ENCODE data around the gene XKRX.

XKRX gene

GRCh38 chrX:100911731-100912130 is 17.0 kb downstream of the XKRX start:
- no peak overlapping the region for H3K27ac ChIP-seq (replicated peaks)
- no peak overlapping the region for H3K4me3 ChIP-seq (replicated peaks; ENCODE audit: insufficient read depth, low read length)
- no peaks in the 10 kb centered on the region for H3K27me3 ChIP-seq (ENCODE audit: insufficient read depth, poor library complexity, severe bottlenecking)
- no peak for TF ChIP-seq GABPA (IDR thresholded peaks at IDR 0.05; ENCODE audit: low read depth)
- no peak for TF ChIP-seq POLR2AphosphoS5 (IDR thresholded peaks at IDR 0.05; ENCODE audit: low read depth)
- no peak for DNase-seq (ENCODE audit: low read depth in 1 of 2, low spot score in 1 of 2)

- TF ChIP-seq POLR2AphosphoS5 (IDR thresholded peaks at IDR 0.05; ENCODE audit: low read depth) (no peak), GABPA (IDR thresholded peaks at IDR 0.05; ENCODE audit: low read depth) (no peak), SPI1 (IDR thresholded peaks at IDR 0.05; ENCODE audit: borderline replicate concordance, low read depth) (no peak), CTCF (IDR thresholded peaks at IDR 0.05; ENCODE audit: insufficient read depth, low read length) (no peak)
- TF ChIP-seq, protein P1, sequence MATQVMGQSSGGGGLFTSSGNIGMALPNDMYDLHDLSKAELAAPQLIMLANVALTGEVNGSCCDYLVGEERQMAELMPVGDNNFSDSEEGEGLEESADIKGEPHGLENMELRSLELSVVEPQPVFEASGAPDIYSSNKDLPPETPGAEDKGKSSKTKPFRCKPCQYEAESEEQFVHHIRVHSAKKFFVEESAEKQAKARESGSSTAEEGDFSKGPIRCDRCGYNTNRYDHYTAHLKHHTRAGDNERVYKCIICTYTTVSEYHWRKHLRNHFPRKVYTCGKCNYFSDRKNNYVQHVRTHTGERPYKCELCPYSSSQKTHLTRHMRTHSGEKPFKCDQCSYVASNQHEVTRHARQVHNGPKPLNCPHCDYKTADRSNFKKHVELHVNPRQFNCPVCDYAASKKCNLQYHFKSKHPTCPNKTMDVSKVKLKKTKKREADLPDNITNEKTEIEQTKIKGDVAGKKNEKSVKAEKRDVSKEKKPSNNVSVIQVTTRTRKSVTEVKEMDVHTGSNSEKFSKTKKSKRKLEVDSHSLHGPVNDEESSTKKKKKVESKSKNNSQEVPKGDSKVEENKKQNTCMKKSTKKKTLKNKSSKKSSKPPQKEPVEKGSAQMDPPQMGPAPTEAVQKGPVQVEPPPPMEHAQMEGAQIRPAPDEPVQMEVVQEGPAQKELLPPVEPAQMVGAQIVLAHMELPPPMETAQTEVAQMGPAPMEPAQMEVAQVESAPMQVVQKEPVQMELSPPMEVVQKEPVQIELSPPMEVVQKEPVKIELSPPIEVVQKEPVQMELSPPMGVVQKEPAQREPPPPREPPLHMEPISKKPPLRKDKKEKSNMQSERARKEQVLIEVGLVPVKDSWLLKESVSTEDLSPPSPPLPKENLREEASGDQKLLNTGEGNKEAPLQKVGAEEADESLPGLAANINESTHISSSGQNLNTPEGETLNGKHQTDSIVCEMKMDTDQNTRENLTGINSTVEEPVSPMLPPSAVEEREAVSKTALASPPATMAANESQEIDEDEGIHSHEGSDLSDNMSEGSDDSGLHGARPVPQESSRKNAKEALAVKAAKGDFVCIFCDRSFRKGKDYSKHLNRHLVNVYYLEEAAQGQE (IDR thresholded peaks at IDR 0.05; ENCODE audit: insufficient replicate concordance, low read depth): no peak
- Histone ChIP-seq H3K4me3 (replicated peaks; ENCODE audit: insufficient read depth, low read length) (no peak overlapping the region), H3K27ac (replicated peaks) (no peak overlapping the region), H3K27me3 (ENCODE audit: insufficient read depth, poor library complexity, severe bottlenecking) (no peaks in the 10 kb centered on the region)
- no peak for DNase-seq (ENCODE audit: low read depth in 1 of 2, low spot score in 1 of 2)
Observed at GRCh38 chrX:100905620-100906019, 23.1 kb downstream of the XKRX start.

- Histone ChIP-seq H3K4me3 (replicated peaks; ENCODE audit: insufficient read depth, low read length) (no peak overlapping the region), H3K27me3 (ENCODE audit: insufficient read depth, poor library complexity, severe bottlenecking) (no peaks in the 10 kb centered on the region), H3K27ac (replicated peaks) (no peak overlapping the region)
- TF ChIP-seq, protein P1 (IDR thresholded peaks at IDR 0.05; ENCODE audit: insufficient replicate concordance, low read depth): no peak
- no peak for TF ChIP-seq SPI1 (IDR thresholded peaks at IDR 0.05; ENCODE audit: borderline replicate concordance, low read depth)
- TF ChIP-seq POLR2AphosphoS5 (IDR thresholded peaks at IDR 0.05; ENCODE audit: low read depth): no peak
- TF ChIP-seq GABPA (IDR thresholded peaks at IDR 0.05; ENCODE audit: low read depth): no peak
- TF ChIP-seq CTCF (IDR thresholded peaks at IDR 0.05; ENCODE audit: insufficient read depth, low read length): no peak
- DNase-seq (ENCODE audit: low read depth in 1 of 2, low spot score in 1 of 2): no peak
Observed at GRCh38 chrX:100904433-100904832, 24.3 kb downstream of the XKRX start.

DNA sequence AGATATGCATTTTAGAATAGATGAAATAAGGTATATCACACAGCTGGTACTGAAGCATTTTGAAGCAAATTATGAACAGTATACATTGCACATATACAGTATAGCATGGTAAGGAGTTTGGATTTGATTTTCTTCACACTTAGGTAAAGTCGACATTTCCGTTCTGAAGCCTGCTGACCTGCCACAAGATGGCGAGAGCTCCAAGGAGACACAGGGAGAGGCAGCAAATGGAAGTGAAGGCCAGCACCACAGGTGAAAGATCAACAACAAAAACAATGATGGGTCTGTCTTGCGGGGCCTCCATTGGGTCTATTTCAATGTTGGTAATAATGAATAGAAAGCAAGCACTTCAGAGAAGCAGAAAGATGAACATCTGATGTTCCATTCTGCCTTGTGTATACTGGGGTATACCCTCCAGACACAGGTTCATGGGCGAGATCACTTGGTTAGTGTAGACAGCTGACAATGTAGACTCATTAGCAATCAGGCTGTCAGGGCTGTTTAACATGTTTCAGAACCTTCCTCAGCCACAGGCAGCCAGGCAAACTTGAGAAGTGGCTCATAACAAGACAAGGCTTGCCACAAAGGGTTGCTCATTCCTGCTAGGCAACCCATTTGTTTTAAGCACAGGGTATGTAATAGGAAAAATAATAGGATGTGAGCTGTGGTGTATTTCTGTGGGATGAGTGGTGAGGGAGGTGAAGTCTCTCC is 33.2 kb downstream of the XKRX start:
- Histone ChIP-seq H3K27ac (replicated peaks) (no peak overlapping the region), H3K4me3 (replicated peaks; ENCODE audit: insufficient read depth, low read length) (no peak overlapping the region), H3K27me3 (ENCODE audit: insufficient read depth, poor library complexity, severe bottlenecking) (no peaks in the 10 kb centered on the region)
- no peak for DNase-seq (ENCODE audit: low read depth in 1 of 2, low spot score in 1 of 2)
- TF ChIP-seq, protein P1 (IDR thresholded peaks at IDR 0.05; ENCODE audit: insufficient replicate concordance, low read depth): no peak
- TF ChIP-seq GABPA (IDR thresholded peaks at IDR 0.05; ENCODE audit: low read depth) (no peak), CTCF (IDR thresholded peaks at IDR 0.05; ENCODE audit: insufficient read depth, low read length) (no peak), SPI1 (IDR thresholded peaks at IDR 0.05; ENCODE audit: borderline replicate concordance, low read depth) (no peak), POLR2AphosphoS5 (IDR thresholded peaks at IDR 0.05; ENCODE audit: low read depth) (no peak)
